ENCODE results near the gene FBXL22.

The FBXL22 gene

GRCh38 chr15:63556736-63557135 is 40.5 kb upstream of the FBXL22 start:
- TF ChIP-seq CTCF (IDR thresholded peaks at IDR 0.05; ENCODE audit: low read depth, low read length): no peak
- H3K4me3 ChIP-seq (replicated peaks in 1 of 2; ENCODE audit: low read depth in 2 of 2, low read length in 2 of 2): no peak overlapping the region
- no peak for DNase-seq (ENCODE audit: low read depth in 2 of 2)

GRCh38 chr15:63559753-63560152 is 37.4 kb upstream of the FBXL22 start:
- no peak for DNase-seq (ENCODE audit: low read depth in 2 of 2)
- TF ChIP-seq CTCF (IDR thresholded peaks at IDR 0.05; ENCODE audit: low read depth, low read length): no peak
- H3K4me3 ChIP-seq (replicated peaks in 1 of 2; ENCODE audit: low read depth in 2 of 2, low read length in 2 of 2): no peak overlapping the region

- TF ChIP-seq CTCF (IDR thresholded peaks at IDR 0.05; ENCODE audit: low read depth, low read length): no peak
- no peak overlapping the region for H3K4me3 ChIP-seq (replicated peaks in 1 of 2; ENCODE audit: low read depth in 2 of 2, low read length in 2 of 2)
- DNase-seq (ENCODE audit: low read depth in 2 of 2): no peak
Measured at GRCh38 chr15:63560741-63561448, 36.3 kb upstream of the FBXL22 start.

- H3K4me3 ChIP-seq (replicated peaks in 1 of 2; ENCODE audit: low read depth in 2 of 2, low read length in 2 of 2): no peak overlapping the region
- no peak for DNase-seq (ENCODE audit: low read depth in 2 of 2)
- TF ChIP-seq CTCF (IDR thresholded peaks at IDR 0.05; ENCODE audit: low read depth, low read length): no peak
Measured at GRCh38 chr15:63564093-63564492, 33.1 kb upstream of the FBXL22 start.

- no peak for DNase-seq (ENCODE audit: low read depth in 2 of 2)
- no peak for TF ChIP-seq CTCF (IDR thresholded peaks at IDR 0.05; ENCODE audit: low read depth, low read length)
Measured at GRCh38 chr15:63565536-63566186, 31.5 kb upstream of the FBXL22 start.

GRCh38 chr15:63572749-63573464 is 24.3 kb upstream of the FBXL22 start:
- no peak for TF ChIP-seq CTCF (IDR thresholded peaks at IDR 0.05; ENCODE audit: low read depth, low read length)
- H3K4me3 ChIP-seq (replicated peaks in 1 of 2; ENCODE audit: low read depth in 2 of 2, low read length in 2 of 2): no peak overlapping the region
- DNase-seq (ENCODE audit: low read depth in 2 of 2): no peak

More at GRCh38 chr15:63565536-63566186, 31.5 kb upstream of the FBXL22 start:
- no peak overlapping the region for H3K4me3 ChIP-seq (replicated peaks in 1 of 2; ENCODE audit: low read depth in 2 of 2, low read length in 2 of 2)

Measured in cardiac fibroblast (primary cell).